Natural killer cell treated with Interleukin-12 subunit alpha and Interleukin-12 subunit beta and Interleukin-15 and Interleukin-18, amount 100 ng/mL, for 72 hours (primary cell): ENCODE data around the gene PLGRKT. TPM values are rescaled to one million over a fixed set of nuclear protein-coding genes. Genes with fewer than 3 reads are reported as not detected.
A peak's percentile ranks its signal among the peaks of the same experiment; 100 is the strongest.
"Not testable (repeated sequence)": the region's sequence is repeated elsewhere in the genome, so short reads cannot be mapped to it uniquely, and the experiment has no call there.

Experiments
- ATAC-seq, 2 donors: fragments of 150-1000 bp; cut with Tn5 transposase in 1 of 2; sonication (Bioruptor Pico), chemical (Tn5 transposase) in 1 of 2; 2 replicates each; pipeline ENCODE4 v1.10.0; 2021
- DNase-seq: peaks from one replicate; pipeline ENCODE4 v3.0.0; 2022; ENCODE audit warnings: low spot score
- H3K27ac Mint-ChIP-seq, 2 donors: 1 replicate in 1 of 2; 2 replicates in 1 of 2; pipeline ENCODE4 v1.8.0; 2022; ENCODE audit warnings: mixed read lengths in 2 of 2, mild to moderate bottlenecking in 1 of 2, moderate library complexity in 1 of 2
- H3K27me3 Mint-ChIP-seq, 2 donors: 1 replicate in 1 of 2; 2 replicates in 1 of 2; pipeline ENCODE4 v1.8.0; 2022; ENCODE audit warnings: mixed read lengths in 2 of 2
- H3K36me3 Mint-ChIP-seq: one replicate; pipeline ENCODE4 v1.8.0; 2022; ENCODE audit warnings: mixed read lengths
- H3K4me1 Mint-ChIP-seq, 2 donors: 1 replicate in 1 of 2; 2 replicates in 1 of 2; pipeline ENCODE4 v1.8.0; 2022; ENCODE audit warnings: low read depth in 2 of 2, mixed read lengths in 2 of 2, mild to moderate bottlenecking in 1 of 2
- H3K4me3 Mint-ChIP-seq: one replicate; pipeline ENCODE4 v1.8.0; 2022; ENCODE audit warnings: mixed read lengths
- H3K9me3 Mint-ChIP-seq: 2 replicates; pipeline ENCODE4 v1.8.0; 2022; ENCODE audit warnings: mixed read lengths
- total RNA-seq, 2 donors: library from RNA; stranded (reverse); gene quantifications; one replicate each; pipeline ENCODE4 v1.2.3, GENCODE V29; 2022

Gene PLGRKT
- total RNA-seq, 2 donors from 2014 or later = 30.7 to 47.4 TPM

- DNase-seq (no peak), ATAC-seq (no peak)
- Mint-ChIP-seq H3K36me3 (peaks cover 21% of the 10 kb centered on the region), H3K9me3 (peaks cover 3% of the 10 kb centered on the region), H3K27me3 (no peaks in the 10 kb centered on the region), H3K4me1 (peaks cover 61% of the 10 kb centered on the region in 2 donors), H3K27ac (peak overlapping the region; percentile 96 to 100), H3K4me3 (peak overlapping the region; percentile 95)
Observed at GRCh38 chr9:5448461-5449435, 11.0 kb upstream of the PLGRKT start.

GRCh38 chr9:5448016-5448415, 10.3 kb upstream of the PLGRKT start:
- DNase-seq (no peak), ATAC-seq (no peak)
- Mint-ChIP-seq H3K27ac (peak overlapping the region; percentile 96 to 100), H3K36me3 (peaks cover 18% of the 10 kb centered on the region), H3K4me1 (peaks cover 61 to 62% of the 10 kb centered on the region in 2 donors), H3K9me3 (peaks cover 3% of the 10 kb centered on the region), H3K27me3 (no peaks in the 10 kb centered on the region), H3K4me3 (peak overlapping the region; percentile 71)

- Mint-ChIP-seq H3K4me1 (peaks cover 63 to 66% of the 10 kb centered on the region in 2 donors), H3K9me3 (peaks cover 3% of the 10 kb centered on the region), H3K27me3 (no peaks in the 10 kb centered on the region), H3K36me3 (peaks cover 11% of the 10 kb centered on the region), H3K4me3 (peak overlapping the region; percentile 71), H3K27ac (peak overlapping the region; percentile 96 to 100)
- DNase-seq (no peak), ATAC-seq (peak in 1 of 2 donors; percentile 28)
Observed at GRCh38 chr9:5447337-5447736, 9.6 kb upstream of the PLGRKT start.

GRCh38 chr9:5446451-5447236, 8.9 kb upstream of the PLGRKT start:
- peaks cover 3% of the 10 kb centered on the region for H3K9me3 Mint-ChIP-seq
- no peak for ATAC-seq

GRCh38 chr9:5445886-5446285, 8.2 kb upstream of the PLGRKT start:
- peak overlapping the region; percentile 96 to 100 for H3K27ac Mint-ChIP-seq
- H3K27me3 Mint-ChIP-seq = no peaks in the 10 kb centered on the region
- no peak for DNase-seq
- no peaks in the 10 kb centered on the region for H3K36me3 Mint-ChIP-seq
- no peak for ATAC-seq
- H3K9me3 Mint-ChIP-seq = peaks cover 3% of the 10 kb centered on the region
- peaks cover 61% of the 10 kb centered on the region in 2 donors for H3K4me1 Mint-ChIP-seq
- peak overlapping the region; percentile 71 for H3K4me3 Mint-ChIP-seq

More at GRCh38 chr9:5446451-5447236, 8.9 kb upstream of the PLGRKT start:
- peaks cover 5% of the 10 kb centered on the region for H3K36me3 Mint-ChIP-seq
- H3K4me3 Mint-ChIP-seq = peak overlapping the region; percentile 71
- DNase-seq = no peak
- H3K27ac Mint-ChIP-seq = peak overlapping the region; percentile 96 to 100
- H3K4me1 Mint-ChIP-seq = peaks cover 61 to 63% of the 10 kb centered on the region in 2 donors
- no peaks in the 10 kb centered on the region for H3K27me3 Mint-ChIP-seq

- H3K27me3 Mint-ChIP-seq, H3K36me3 Mint-ChIP-seq, H3K9me3 Mint-ChIP-seq, ATAC-seq, DNase-seq: not testable (repeated sequence)
- H3K27ac Mint-ChIP-seq = peak overlapping the region; percentile 5 to 100
- H3K4me3 Mint-ChIP-seq = peak overlapping the region; percentile 33
- H3K4me1 Mint-ChIP-seq = peaks cover 64 to 65% of the 10 kb centered on the region in 2 donors
Observed at GRCh38 chr9:5445096-5445495, 7.4 kb upstream of the PLGRKT start.

- no peak for DNase-seq
- Mint-ChIP-seq H3K36me3 (no peaks in the 10 kb centered on the region), H3K4me3 (no peak overlapping the region), H3K9me3 (peaks cover 3% of the 10 kb centered on the region), H3K27me3 (no peaks in the 10 kb centered on the region), H3K27ac (peak overlapping the region in 1 of 2 donors; percentile 100), H3K4me1 (peaks cover 63 to 68% of the 10 kb centered on the region in 2 donors)
- ATAC-seq = no peak
Observed at GRCh38 chr9:5443850-5444249, 6.1 kb upstream of the PLGRKT start.

- no peak overlapping the region for H3K4me3 Mint-ChIP-seq
- no peak for ATAC-seq
- H3K27ac Mint-ChIP-seq = peak overlapping the region in 1 of 2 donors; percentile 46
- H3K27me3 Mint-ChIP-seq = no peaks in the 10 kb centered on the region
- peaks cover 3% of the 10 kb centered on the region for H3K9me3 Mint-ChIP-seq
- H3K4me1 Mint-ChIP-seq = peaks cover 62 to 68% of the 10 kb centered on the region in 2 donors
- DNase-seq = no peak
- no peaks in the 10 kb centered on the region for H3K36me3 Mint-ChIP-seq
Observed at GRCh38 chr9:5442400-5443011, 4.8 kb upstream of the PLGRKT start.

GRCh38 chr9:5441043-5441442, 3.3 kb upstream of the PLGRKT start:
- Mint-ChIP-seq H3K4me3 (no peak overlapping the region), H3K4me1 (peaks cover 62 to 70% of the 10 kb centered on the region in 2 donors), H3K27me3 (no peaks in the 10 kb centered on the region), H3K27ac (peak overlapping the region in 1 of 2 donors; percentile 100), H3K9me3 (no peaks in the 10 kb centered on the region), H3K36me3 (no peaks in the 10 kb centered on the region)
- DNase-seq (no peak), ATAC-seq (no peak)

GRCh38 chr9:5440426-5440825, 2.7 kb upstream of the PLGRKT start:
- peak overlapping the region; percentile 32 for H3K4me3 Mint-ChIP-seq
- peak overlapping the region; percentile 95 to 100 for H3K27ac Mint-ChIP-seq
- peaks cover 68 to 76% of the 10 kb centered on the region in 2 donors for H3K4me1 Mint-ChIP-seq

GRCh38 chr9:5438301-5439162, 807 bp upstream of the PLGRKT start:
- Mint-ChIP-seq H3K4me3 (peak overlapping the region; percentile 93), H3K36me3 (peaks cover 9% of the 10 kb centered on the region), H3K4me1 (peaks cover 67 to 68% of the 10 kb centered on the region in 2 donors), H3K27me3 (no peaks in the 10 kb centered on the region), H3K9me3 (no peaks in the 10 kb centered on the region), H3K27ac (peak overlapping the region; percentile 95 to 100)
- peak; percentile 48 to 69 for ATAC-seq
- DNase-seq = peak; percentile 86

More at GRCh38 chr9:5440426-5440825, 2.7 kb upstream of the PLGRKT start:
- no peaks in the 10 kb centered on the region for H3K27me3 Mint-ChIP-seq
- peaks cover 2% of the 10 kb centered on the region for H3K36me3 Mint-ChIP-seq
- DNase-seq (no peak), ATAC-seq (no peak)
- no peaks in the 10 kb centered on the region for H3K9me3 Mint-ChIP-seq

GRCh38 chr9:5436441-5436840, 1.3 kb downstream of the PLGRKT start:
- ATAC-seq (no peak), DNase-seq (no peak)
- Mint-ChIP-seq H3K27ac (peak overlapping the region; percentile 95 to 100), H3K27me3 (no peaks in the 10 kb centered on the region), H3K36me3 (peaks cover 9% of the 10 kb centered on the region), H3K4me3 (peak overlapping the region; percentile 93), H3K9me3 (no peaks in the 10 kb centered on the region), H3K4me1 (peaks cover 58 to 60% of the 10 kb centered on the region in 2 donors)
